GM13976 (cell line): Measurements from ENCODE around the gene ACACA.
"Not testable (repeated sequence)": the region's sequence is repeated elsewhere in the genome, so short reads cannot be mapped to it uniquely, and the experiment has no call there.

Experiments used
- DNase-seq: peaks from one replicate; pipeline ENCODE4 v3.0.0; 2012; ENCODE audit warnings: low spot score
- CTCF ChIP-seq: IDR thresholded peaks from 2 replicates; pipeline ENCODE4 v1.5.1; 2012; ENCODE audit warnings: borderline replicate concordance, mild to moderate bottlenecking; ENCODE audit not compliant: insufficient read depth; ENCODE audit errors: extremely low read depth, missing control alignments, control extremely low read depth
- in situ Hi-C: fragments of 300-500 bp; cut with MboI; formaldehyde crosslinking; loops from one replicate; pipeline ENCODE4 v1.12.0; 2022; ENCODE audit warnings: low sequenced_read_pairs, mixed read lengths, inconsistent platforms; ENCODE audit not compliant: unreplicated experiment

The ACACA gene

DNA sequence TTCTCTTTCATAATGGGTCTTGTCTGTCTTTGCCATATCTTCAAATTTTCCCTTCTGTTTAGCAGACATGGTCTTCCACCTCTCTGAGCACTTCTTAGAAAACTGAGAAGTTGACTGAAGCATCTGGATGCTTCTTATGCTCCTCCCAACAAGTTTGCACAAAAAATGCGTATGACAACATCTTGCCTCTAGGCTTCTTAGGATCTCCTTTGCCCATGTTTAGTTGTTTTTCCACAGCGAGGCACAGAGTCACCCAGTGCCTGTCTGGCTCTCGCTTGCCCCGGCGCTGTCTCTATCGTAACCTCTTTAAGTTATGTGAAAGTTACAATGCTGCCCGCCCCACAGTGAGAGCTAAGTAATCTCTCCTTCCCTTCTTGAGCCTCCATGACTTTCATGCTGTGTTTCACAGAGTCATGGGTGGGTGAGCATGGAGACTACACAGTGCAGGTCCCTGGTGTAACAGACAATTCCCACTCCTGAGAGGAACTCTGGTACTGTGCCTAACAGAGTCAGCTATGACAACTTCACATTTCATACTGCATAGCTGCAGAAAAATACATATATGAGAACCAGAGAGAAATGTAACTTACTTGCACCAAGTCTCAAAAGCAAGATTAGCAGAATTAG, 262.4 kb downstream of the ACACA start:
- in situ Hi-C loops, result no loop called here
- TF ChIP-seq CTCF, result no peak
- no peak for DNase-seq

GRCh38 chr17:37143558-37143957, 263.1 kb downstream of the ACACA start:
- in situ Hi-C loops, DNase-seq: not testable (repeated sequence)

- TF ChIP-seq CTCF, result no peak
- DNase-seq, result no peak
- in situ Hi-C loops, result no loop called here
Observed at GRCh38 chr17:37142294-37142896, 264.2 kb downstream of the ACACA start.

DNA sequence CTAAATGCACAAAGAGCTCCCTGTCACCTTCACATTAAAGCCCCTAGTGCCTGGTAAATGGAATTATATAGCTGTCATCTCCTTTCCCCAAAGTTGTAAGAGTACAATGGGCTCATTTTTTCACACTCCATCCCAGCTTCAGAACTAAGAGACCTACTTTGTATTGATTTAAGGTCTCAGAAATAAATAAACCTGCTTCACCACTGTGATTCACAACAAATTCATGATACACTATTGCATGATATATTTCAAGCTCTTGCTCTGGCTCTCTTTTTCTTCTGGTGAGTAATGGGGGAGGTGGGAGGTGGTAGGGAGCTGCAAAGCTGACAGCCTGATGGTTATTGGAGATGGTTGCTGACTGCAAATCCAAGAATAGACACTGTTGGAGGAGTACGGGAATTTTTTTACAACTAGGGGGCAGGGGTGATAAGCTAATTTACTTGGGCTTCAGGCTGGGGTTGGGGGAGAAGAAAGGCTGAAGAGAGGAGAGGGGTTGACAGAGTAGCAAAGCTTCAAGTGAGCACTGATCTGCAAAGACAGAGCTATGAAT, 268.0 kb downstream of the ACACA start:
- no peak for DNase-seq
- in situ Hi-C loops, result no loop called here
- no peak for TF ChIP-seq CTCF

- TF ChIP-seq CTCF, result no peak
- in situ Hi-C loops, result no loop called here
- DNase-seq, result no peak
Observed at GRCh38 chr17:37137906-37138514, 268.6 kb downstream of the ACACA start.

DNA sequence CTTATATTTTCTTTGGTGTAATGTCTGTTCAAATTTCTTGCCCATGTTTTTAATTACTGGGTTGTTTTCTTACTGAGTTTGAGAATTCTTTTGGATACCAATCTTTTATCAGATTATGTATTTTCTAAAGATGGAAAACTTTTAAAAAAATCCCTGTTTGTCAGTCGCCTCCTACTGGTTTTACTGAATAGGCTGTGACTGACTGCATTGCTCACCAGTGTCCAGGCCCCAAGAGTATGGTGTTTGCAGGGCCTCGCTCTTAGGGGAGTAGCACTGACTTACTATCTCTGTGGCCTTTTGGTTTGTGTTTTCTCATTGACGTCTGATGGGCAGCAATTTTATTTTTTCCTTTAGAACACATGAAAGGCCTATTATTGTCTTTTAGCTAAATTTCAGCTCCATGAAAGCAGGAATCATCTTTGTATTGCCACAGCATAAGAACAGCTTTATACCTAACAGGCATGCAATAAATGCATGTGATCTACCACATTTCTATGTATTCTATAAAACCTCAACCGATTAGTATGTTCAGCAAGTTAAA, 269.5 kb downstream of the ACACA start:
- TF ChIP-seq CTCF, result no peak
- in situ Hi-C loops, result no loop called here

GRCh38 chr17:37135576-37135975, 271.1 kb downstream of the ACACA start:
- DNase-seq, result no peak
- in situ Hi-C loops, result no loop called here
- TF ChIP-seq CTCF, result no peak

More for the DNA sequence above, 269.5 kb downstream of the ACACA start:
- DNase-seq, result no peak
